Ovary (tissue), 3 donors: Measurements from ENCODE around the gene PDIA2.

Experiments used
- EP300 ChIP-seq: sonication (generic); formaldehyde crosslinking; IDR thresholded peaks from one replicate; pipeline ENCODE4 v1.6.1; 2017; ENCODE audit warnings: antibody characterized with exemption
- POLR2A ChIP-seq: fragments of 450-650 bp; IDR thresholded peaks from one replicate; pipeline ENCODE4 v1.6.1; 2017; ENCODE audit warnings: antibody characterized with exemption, mild to moderate bottlenecking, moderate library complexity
- TF ChIP-seq, protein P1 (sequence below), 3 donors: fragments of 450-650 bp in 2 of 3; fragments of 200-600 bp in 1 of 3; IDR thresholded peaks; one replicate each; pipeline versions ENCODE4 v1.5.1 to v1.8.0; 2016 to 2022; ENCODE audit warnings: antibody characterized with exemption in 3 of 3, mild to moderate bottlenecking in 1 of 3
- donor health status: DM: no; HTN: no; CAD: no.

DNA sequence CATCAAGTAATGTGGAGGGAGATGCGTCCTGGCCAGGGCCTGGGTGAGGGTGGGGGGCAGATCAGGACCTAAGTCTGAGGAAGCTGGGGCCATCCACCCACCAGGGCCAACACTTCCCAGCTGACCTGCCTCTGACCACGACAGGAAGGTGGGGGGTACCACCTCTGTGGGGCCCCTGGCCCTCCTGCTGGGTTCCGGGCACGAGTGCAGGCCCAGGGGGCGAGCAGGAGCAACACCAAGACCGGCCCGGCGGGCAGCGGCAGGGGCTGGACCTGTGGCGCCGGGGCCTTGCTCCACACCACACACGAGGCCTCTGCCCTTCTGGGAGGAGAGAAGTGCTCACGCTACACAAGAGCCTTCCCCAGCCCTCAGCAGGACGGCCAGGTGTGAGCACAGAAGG, 13.3 kb downstream of the PDIA2 start:
- TF ChIP-seq, protein P1, sequence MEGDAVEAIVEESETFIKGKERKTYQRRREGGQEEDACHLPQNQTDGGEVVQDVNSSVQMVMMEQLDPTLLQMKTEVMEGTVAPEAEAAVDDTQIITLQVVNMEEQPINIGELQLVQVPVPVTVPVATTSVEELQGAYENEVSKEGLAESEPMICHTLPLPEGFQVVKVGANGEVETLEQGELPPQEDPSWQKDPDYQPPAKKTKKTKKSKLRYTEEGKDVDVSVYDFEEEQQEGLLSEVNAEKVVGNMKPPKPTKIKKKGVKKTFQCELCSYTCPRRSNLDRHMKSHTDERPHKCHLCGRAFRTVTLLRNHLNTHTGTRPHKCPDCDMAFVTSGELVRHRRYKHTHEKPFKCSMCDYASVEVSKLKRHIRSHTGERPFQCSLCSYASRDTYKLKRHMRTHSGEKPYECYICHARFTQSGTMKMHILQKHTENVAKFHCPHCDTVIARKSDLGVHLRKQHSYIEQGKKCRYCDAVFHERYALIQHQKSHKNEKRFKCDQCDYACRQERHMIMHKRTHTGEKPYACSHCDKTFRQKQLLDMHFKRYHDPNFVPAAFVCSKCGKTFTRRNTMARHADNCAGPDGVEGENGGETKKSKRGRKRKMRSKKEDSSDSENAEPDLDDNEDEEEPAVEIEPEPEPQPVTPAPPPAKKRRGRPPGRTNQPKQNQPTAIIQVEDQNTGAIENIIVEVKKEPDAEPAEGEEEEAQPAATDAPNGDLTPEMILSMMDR (IDR thresholded peaks at IDR 0.05) = no peak
- TF ChIP-seq POLR2A (no peak), EP300 (no peak)
